Kidney epithelial cell (primary cell): Measurements from ENCODE around the gene LGALS3. TPM values are rescaled to one million over a fixed set of nuclear protein-coding genes. Genes with fewer than 3 reads are reported as not detected.

Experiments used
- DNase-seq: peaks from one replicate; pipeline ENCODE4 v3.0.0-alpha.2; 2010; ENCODE audit warnings: low read depth
- H3K27me3 ChIP-seq: 2 replicates; pipeline ENCODE4 v1.6.0; 2011; ENCODE audit warnings: low read length; ENCODE audit not compliant: control insufficient read depth, insufficient read depth
- H3K36me3 ChIP-seq: 2 replicates; pipeline ENCODE4 v1.5.1; 2011; ENCODE audit warnings: low read length; ENCODE audit not compliant: control insufficient read depth, insufficient read depth
- H3K4me3 ChIP-seq: 2 replicates; pipeline ENCODE4 v1.5.1; 2011; ENCODE audit warnings: low read depth, mild to moderate bottlenecking, control low read depth, low read length
- CTCF ChIP-seq: IDR thresholded peaks from 2 replicates; pipeline ENCODE4 v1.5.1; 2011; ENCODE audit warnings: mild to moderate bottlenecking, moderate library complexity, low read length, control low read depth, inconsistent platforms; ENCODE audit not compliant: insufficient read depth, poor library complexity, severe bottlenecking
- total RNA-seq: library from RNA; depleted of rRNA; stranded (reverse); fragments of >200 nt; gene quantifications from 2 replicates; pipeline ENCODE4 v1.2.3, GENCODE V29; 2015

The LGALS3 gene
- total RNA-seq, 1 donor from 2014 or later: 114 TPM

GRCh38 chr14:55192054-55192621 lies 63.1 kb downstream of the LGALS3 start:
- no peaks in the 10 kb centered on the region for H3K27me3 ChIP-seq
- no peaks in the 10 kb centered on the region for H3K36me3 ChIP-seq
- peak overlapping the region; percentile 88 for H3K4me3 ChIP-seq
- no peak for DNase-seq
- TF ChIP-seq CTCF: no peak

- H3K36me3 ChIP-seq: no peaks in the 10 kb centered on the region
- H3K4me3 ChIP-seq: no peak overlapping the region
- TF ChIP-seq CTCF: no peak
- no peaks in the 10 kb centered on the region for H3K27me3 ChIP-seq
- DNase-seq: no peak
Measured at GRCh38 chr14:55194656-55195355, 65.8 kb downstream of the LGALS3 start.

Other genes starting within 250 kb of the LGALS3 start
- 30.8 and 30.9 TPM in 2 replicates for gene GCH1, start 226.4 kb upstream of the LGALS3 start, total RNA-seq
- 7.6 and 8.0 TPM in 2 replicates for gene WDHD1, start 102.2 kb upstream of the LGALS3 start, total RNA-seq
- gene SOCS4, start 102.0 kb upstream of the LGALS3 start, total RNA-seq: 18.6 and 18.7 TPM in 2 replicates
- 114 and 147 TPM in 2 replicates for gene MAPK1IP1L, start 77.6 kb upstream of the LGALS3 start, total RNA-seq
- gene DLGAP5, start 62.3 kb downstream of the LGALS3 start, total RNA-seq: 4.4 and 5.3 TPM in 2 replicates
- gene FBXO34, start 142.2 kb downstream of the LGALS3 start, total RNA-seq: 16.6 and 18.4 TPM in 2 replicates